ENCODE measurements around the gene NLRP12.
A peak's percentile ranks its signal among the peaks of the same experiment; 100 is the strongest.
"Not testable (repeated sequence)": the region's sequence is repeated elsewhere in the genome, so short reads cannot be mapped to it uniquely, and the experiment has no call there.

NLRP12 gene

DNA sequence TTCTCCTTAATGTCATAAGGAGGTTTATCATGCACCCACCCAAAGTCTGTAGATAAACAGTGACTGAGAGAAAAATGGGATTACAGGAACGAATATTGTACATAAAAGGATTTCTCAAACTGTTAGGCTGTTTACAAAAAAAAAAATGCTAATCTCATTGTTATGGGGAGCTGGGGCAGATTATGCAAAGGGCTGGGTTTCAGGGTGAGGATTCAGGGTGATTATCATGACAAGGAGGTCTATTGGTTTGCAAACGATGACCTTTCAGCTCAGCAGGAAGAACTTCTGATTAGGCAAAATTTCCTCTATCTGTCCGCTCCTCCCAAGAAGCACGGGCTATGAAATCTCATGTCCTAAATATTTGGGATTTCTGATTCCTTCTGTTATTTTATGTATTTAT, 41.4 kb downstream of the NLRP12 start:
- H3K4me3 ChIP-seq (ENCODE audit: low read depth, low read length), result no peak overlapping the region
- H3K36me3 ChIP-seq (replicated peaks), result no peaks in the 10 kb centered on the region
- in situ Hi-C loops (cut with HindIII; ENCODE audit: low pct_ligation_motif_present, low sequenced_read_pairs), result no loop called here
- TF ChIP-seq, protein P1, sequence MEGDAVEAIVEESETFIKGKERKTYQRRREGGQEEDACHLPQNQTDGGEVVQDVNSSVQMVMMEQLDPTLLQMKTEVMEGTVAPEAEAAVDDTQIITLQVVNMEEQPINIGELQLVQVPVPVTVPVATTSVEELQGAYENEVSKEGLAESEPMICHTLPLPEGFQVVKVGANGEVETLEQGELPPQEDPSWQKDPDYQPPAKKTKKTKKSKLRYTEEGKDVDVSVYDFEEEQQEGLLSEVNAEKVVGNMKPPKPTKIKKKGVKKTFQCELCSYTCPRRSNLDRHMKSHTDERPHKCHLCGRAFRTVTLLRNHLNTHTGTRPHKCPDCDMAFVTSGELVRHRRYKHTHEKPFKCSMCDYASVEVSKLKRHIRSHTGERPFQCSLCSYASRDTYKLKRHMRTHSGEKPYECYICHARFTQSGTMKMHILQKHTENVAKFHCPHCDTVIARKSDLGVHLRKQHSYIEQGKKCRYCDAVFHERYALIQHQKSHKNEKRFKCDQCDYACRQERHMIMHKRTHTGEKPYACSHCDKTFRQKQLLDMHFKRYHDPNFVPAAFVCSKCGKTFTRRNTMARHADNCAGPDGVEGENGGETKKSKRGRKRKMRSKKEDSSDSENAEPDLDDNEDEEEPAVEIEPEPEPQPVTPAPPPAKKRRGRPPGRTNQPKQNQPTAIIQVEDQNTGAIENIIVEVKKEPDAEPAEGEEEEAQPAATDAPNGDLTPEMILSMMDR (IDR thresholded peaks at IDR 0.05; ENCODE audit: low read depth, low read length, missing control alignments), result no peak
- no peak overlapping the region for H3K27ac ChIP-seq
- no peak for DNase-seq
- H3K27me3 ChIP-seq (replicated peaks), result no peaks in the 10 kb centered on the region

DNA sequence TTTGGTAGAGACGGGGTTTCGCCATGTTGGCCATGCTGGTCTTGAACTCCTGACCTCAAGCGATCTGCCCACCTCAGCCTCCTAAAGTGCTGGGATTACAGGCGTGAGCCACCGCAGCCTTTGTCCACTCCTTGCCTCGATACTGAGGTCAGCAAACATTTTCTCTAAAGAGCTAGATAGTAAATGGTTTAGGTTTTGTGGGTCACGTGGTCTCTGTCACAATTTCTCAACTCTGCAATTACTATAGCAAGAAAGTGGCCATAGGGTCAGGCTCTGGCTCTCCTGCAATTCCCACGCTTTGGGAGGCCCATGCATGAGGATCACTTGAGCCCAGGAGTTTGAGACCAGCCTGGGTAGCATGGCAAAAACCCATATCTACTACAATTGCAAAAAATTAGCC, 42.8 kb downstream of the NLRP12 start:
- H3K27me3 ChIP-seq (replicated peaks); H3K4me3 ChIP-seq (ENCODE audit: low read depth, low read length); H3K36me3 ChIP-seq (replicated peaks); DNase-seq; H3K27ac ChIP-seq; in situ Hi-C loops (cut with HindIII; ENCODE audit: low pct_ligation_motif_present, low sequenced_read_pairs): not testable (repeated sequence)

DNA sequence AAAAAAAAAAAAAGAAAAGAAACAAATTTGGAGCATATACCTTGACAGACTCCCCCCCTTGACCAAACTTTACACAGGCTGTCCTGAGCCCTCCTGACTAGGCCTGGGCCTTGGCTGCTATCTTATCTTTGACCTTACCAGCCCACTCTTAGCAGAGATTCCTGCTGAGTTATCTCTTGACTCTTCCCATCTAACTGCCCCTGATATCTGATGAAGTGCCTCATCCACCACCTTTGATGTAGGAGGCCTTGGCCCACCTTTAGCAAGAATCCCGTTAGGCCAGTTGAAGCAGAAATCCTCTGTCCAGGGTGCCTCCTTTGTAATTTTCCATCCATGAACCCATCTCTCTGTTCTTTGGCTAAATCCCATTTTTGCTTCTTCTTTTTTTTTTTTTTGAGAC, 43.6 kb downstream of the NLRP12 start:
- DNase-seq, result no peak
- Histone ChIP-seq H3K4me3 (ENCODE audit: low read depth, low read length) (no peak overlapping the region), H3K27me3 (replicated peaks) (no peaks in the 10 kb centered on the region), H3K36me3 (replicated peaks) (no peaks in the 10 kb centered on the region), H3K27ac (no peak overlapping the region)
- TF ChIP-seq, protein P1 (IDR thresholded peaks at IDR 0.05; ENCODE audit: low read depth, low read length, missing control alignments), result no peak
- in situ Hi-C loops (cut with HindIII; ENCODE audit: low pct_ligation_motif_present, low sequenced_read_pairs), result no loop called here

DNA sequence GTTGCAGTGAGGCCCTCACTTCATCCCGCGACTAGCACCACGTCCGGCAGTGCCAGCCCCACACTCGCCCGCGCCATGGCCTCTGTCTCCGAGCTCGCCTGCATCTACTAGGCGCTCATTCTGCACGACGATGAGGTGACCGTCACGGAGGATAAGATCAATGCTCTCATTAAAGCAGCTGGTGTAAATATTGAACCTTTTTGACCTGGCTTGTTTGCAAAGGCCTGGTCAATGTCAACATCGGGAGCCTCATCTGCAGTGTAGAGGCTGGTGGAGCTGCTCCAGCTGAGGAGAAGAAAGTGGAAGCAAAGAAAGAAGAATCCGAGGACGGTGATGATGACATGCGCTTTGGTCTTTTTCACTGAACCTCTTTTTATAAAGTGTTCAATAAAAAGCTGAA, 48.6 kb downstream of the NLRP12 start:
- no peak overlapping the region for H3K27ac ChIP-seq
- TF ChIP-seq, protein P1 (IDR thresholded peaks at IDR 0.05; ENCODE audit: low read depth, low read length, missing control alignments), result no peak
- H3K27me3 ChIP-seq (replicated peaks), result no peaks in the 10 kb centered on the region
- H3K36me3 ChIP-seq (replicated peaks), result no peaks in the 10 kb centered on the region
- in situ Hi-C loops (cut with HindIII; ENCODE audit: low pct_ligation_motif_present, low sequenced_read_pairs), result no loop called here
- no peak overlapping the region for H3K4me3 ChIP-seq (ENCODE audit: low read depth, low read length)
- DNase-seq, result no peak

DNA sequence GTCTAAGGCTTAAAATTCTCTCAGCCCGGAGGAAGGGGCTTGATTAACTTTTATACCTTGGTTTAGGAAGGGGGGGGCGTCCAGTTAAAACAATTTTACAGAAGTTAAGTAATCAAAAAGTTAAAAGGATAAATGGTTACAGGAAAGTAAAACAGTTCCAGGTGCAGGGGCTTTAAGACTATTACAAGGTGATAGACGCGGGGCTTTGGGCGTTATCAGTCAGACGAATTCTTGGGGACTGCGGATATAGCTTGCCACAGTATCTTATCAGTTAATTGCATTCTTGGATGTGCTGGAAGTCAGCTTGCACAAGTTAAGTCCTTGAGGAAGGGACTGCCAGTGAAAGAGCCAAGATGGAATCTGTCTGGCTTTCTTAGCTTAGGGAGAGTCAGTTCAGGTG, 49.6 kb downstream of the NLRP12 start:
- in situ Hi-C loops (cut with HindIII; ENCODE audit: low pct_ligation_motif_present, low sequenced_read_pairs), result not testable (repeated sequence)

DNA sequence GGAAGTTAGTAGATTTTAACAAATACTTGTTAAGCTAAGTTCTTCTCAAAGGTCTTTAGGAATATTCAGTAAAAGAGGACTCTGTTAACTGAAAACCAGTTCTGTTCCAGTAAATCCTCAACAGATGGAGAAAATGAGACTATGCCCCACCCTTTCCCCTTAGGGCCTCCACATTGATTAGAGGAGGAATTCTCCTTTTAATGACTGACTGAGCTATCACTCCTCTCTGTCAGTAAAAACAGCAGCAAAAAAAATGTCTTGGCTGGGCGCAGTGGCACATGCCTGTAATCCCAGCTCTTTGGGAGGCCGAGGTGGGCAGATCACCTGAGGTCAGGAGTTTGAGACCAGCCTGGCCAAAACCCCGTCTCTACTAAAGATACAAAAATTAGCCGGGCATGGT, 50.1 kb downstream of the NLRP12 start:
- Histone ChIP-seq H3K27me3 (replicated peaks) (no peaks in the 10 kb centered on the region), H3K4me3 (ENCODE audit: low read depth, low read length) (no peak overlapping the region), H3K27ac (no peak overlapping the region), H3K36me3 (replicated peaks) (no peaks in the 10 kb centered on the region)
- no peak for DNase-seq
- TF ChIP-seq, protein P1 (IDR thresholded peaks at IDR 0.05; ENCODE audit: low read depth, low read length, missing control alignments), result no peak
- in situ Hi-C loops (cut with HindIII; ENCODE audit: low pct_ligation_motif_present, low sequenced_read_pairs), result no loop called here

More for the DNA sequence above, 49.6 kb downstream of the NLRP12 start:
- H3K36me3 ChIP-seq (replicated peaks); H3K4me3 ChIP-seq (ENCODE audit: low read depth, low read length); H3K27ac ChIP-seq; H3K27me3 ChIP-seq (replicated peaks); DNase-seq: not testable (repeated sequence)

DNA sequence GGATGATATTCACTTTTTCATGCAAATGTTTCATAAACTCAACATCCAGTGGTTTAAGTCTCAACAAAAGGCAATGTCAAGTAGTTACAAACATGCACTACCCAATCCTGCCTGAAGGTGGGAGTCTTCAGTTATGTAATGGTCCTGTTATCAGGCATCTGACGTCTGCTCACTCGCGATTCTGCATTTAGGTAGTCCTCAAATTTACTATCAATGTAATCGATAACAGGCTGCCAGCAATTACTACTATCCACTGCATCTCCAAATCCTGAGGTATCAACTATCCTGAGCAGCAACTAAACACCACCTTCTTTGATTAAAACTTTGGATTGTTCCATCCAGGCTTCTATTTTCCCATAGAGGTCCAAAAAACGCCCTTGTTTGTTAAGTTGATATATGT, 51.2 kb downstream of the NLRP12 start:
- peak; percentile 70 for DNase-seq
- TF ChIP-seq, protein P1 (IDR thresholded peaks at IDR 0.05; ENCODE audit: low read depth, low read length, missing control alignments), result peak; percentile 67
- in situ Hi-C loops (cut with HindIII; ENCODE audit: low pct_ligation_motif_present, low sequenced_read_pairs), result no loop called here

More for the DNA sequence above, 51.2 kb downstream of the NLRP12 start:
- H3K27ac ChIP-seq, result no peak overlapping the region
- H3K4me3 ChIP-seq (ENCODE audit: low read depth, low read length), result no peak overlapping the region
- no peaks in the 10 kb centered on the region for H3K27me3 ChIP-seq (replicated peaks)
- no peaks in the 10 kb centered on the region for H3K36me3 ChIP-seq (replicated peaks)
